H9 (cell line): ENCODE results near the gene KHSRP. TPM values are rescaled to one million over a fixed set of nuclear protein-coding genes. Genes with fewer than 3 reads are reported as not detected.
A peak's percentile ranks its signal among the peaks of the same experiment; 100 is the strongest.

ENCODE experiments used
- DNase-seq: peaks from one replicate; pipeline ENCODE4 v3.0.0-alpha.2; 2017
- H2AFZ ChIP-seq: one replicate; pipeline ENCODE4 v1.6.1; 2013; ENCODE audit warnings: mild to moderate bottlenecking, low read length, control low read depth, moderate library complexity
- H2AK5ac ChIP-seq: 2 replicates; pipeline ENCODE4 v1.6.1; 2013; ENCODE audit warnings: low read length, control low read depth, mixed read lengths; ENCODE audit not compliant: insufficient read length
- H2BK120ac ChIP-seq: one replicate; pipeline ENCODE4 v1.6.1; 2013; ENCODE audit warnings: low read depth, mild to moderate bottlenecking, low read length, control low read depth, inconsistent platforms; ENCODE audit not compliant: poor library complexity, severe bottlenecking
- H2BK12ac ChIP-seq: 2 replicates; pipeline ENCODE4 v1.6.1; 2013; ENCODE audit warnings: low read length, control low read depth, mixed read lengths, low read depth; ENCODE audit not compliant: insufficient read length
- H2BK15ac ChIP-seq: 2 replicates; pipeline ENCODE4 v1.6.1; 2013; ENCODE audit warnings: low read depth, low read length, control low read depth
- H2BK20ac ChIP-seq: one replicate; pipeline ENCODE4 v1.6.1; 2013; ENCODE audit warnings: low read depth, mild to moderate bottlenecking, low read length, control low read depth, inconsistent platforms; ENCODE audit not compliant: poor library complexity, severe bottlenecking
- H2BK5ac ChIP-seq: 2 replicates; pipeline ENCODE4 v1.6.1; 2013; ENCODE audit warnings: low read length, control low read depth, mixed read lengths; ENCODE audit not compliant: insufficient read length
- H3K14ac ChIP-seq: 2 replicates; pipeline ENCODE4 v1.6.1; 2013; ENCODE audit warnings: low read length, control low read depth; ENCODE audit not compliant: insufficient read depth
- H3K18ac ChIP-seq: 2 replicates; pipeline ENCODE4 v1.6.1; 2013; ENCODE audit warnings: low read depth, mild to moderate bottlenecking, mixed read lengths, low read length, control low read depth; ENCODE audit not compliant: insufficient read length
- H3K23ac ChIP-seq: 2 replicates; pipeline ENCODE4 v1.6.1; 2013; ENCODE audit warnings: low read length, control low read depth, mixed read lengths, low read depth; ENCODE audit not compliant: insufficient read length
- H3K23me2 ChIP-seq: 2 replicates; pipeline ENCODE4 v1.6.1; 2013; ENCODE audit warnings: low read depth, mild to moderate bottlenecking, mixed read lengths, low read length, control low read depth; ENCODE audit not compliant: insufficient read length, poor library complexity, severe bottlenecking
- H3K27ac ChIP-seq: 2 replicates; pipeline ENCODE4 v1.5.1; 2013; ENCODE audit warnings: low read length, control low read depth, mixed read lengths, low read depth; ENCODE audit not compliant: insufficient read length
- H3K27me3 ChIP-seq: 2 replicates; pipeline ENCODE4 v1.6.1; 2013; ENCODE audit warnings: low read length, control low read depth, inconsistent platforms; ENCODE audit not compliant: insufficient read depth
- H3K4ac ChIP-seq: 2 replicates; pipeline ENCODE4 v1.6.1; 2013; ENCODE audit warnings: low read depth, mild to moderate bottlenecking, control low read depth, inconsistent platforms, low read length, moderate library complexity
- H3K4me1 ChIP-seq: 2 replicates; pipeline ENCODE4 v1.6.1; 2013; ENCODE audit warnings: low read length, control low read depth, inconsistent platforms; ENCODE audit not compliant: insufficient read depth
- H3K4me2 ChIP-seq: 2 replicates; pipeline ENCODE4 v1.6.1; 2013; ENCODE audit warnings: low read length, control low read depth, mixed read lengths; ENCODE audit not compliant: insufficient read length, insufficient read depth
- H3K56ac ChIP-seq: 2 replicates; pipeline ENCODE4 v1.6.1; 2013; ENCODE audit warnings: low read depth, mild to moderate bottlenecking, mixed read lengths, low read length, control low read depth; ENCODE audit not compliant: insufficient read length
- H3K79me1 ChIP-seq: 2 replicates; pipeline ENCODE4 v1.6.1; 2013; ENCODE audit warnings: low read depth, mild to moderate bottlenecking, moderate library complexity, low read length, control low read depth, inconsistent platforms; ENCODE audit not compliant: insufficient read depth, poor library complexity, severe bottlenecking
- H3K79me2 ChIP-seq: 2 replicates; pipeline ENCODE4 v1.6.1; 2013; ENCODE audit warnings: low read length, control low read depth, inconsistent platforms; ENCODE audit not compliant: insufficient read depth
- H3K9ac ChIP-seq: 2 replicates; pipeline ENCODE4 v1.6.1; 2013; ENCODE audit warnings: low read length, control low read depth, mixed read lengths; ENCODE audit not compliant: insufficient read length; ENCODE audit errors: extremely low read depth
- H3K9me3 ChIP-seq: one replicate; pipeline ENCODE4 v1.6.1; 2013; ENCODE audit warnings: low read depth, low read length, inconsistent platforms; ENCODE audit not compliant: control insufficient read depth
- H3T11ph ChIP-seq: one replicate; pipeline ENCODE4 v1.6.1; 2013; ENCODE audit warnings: mild to moderate bottlenecking, low read length, control low read depth, inconsistent platforms
- H4K20me1 ChIP-seq: one replicate; pipeline ENCODE4 v1.6.1; 2013; ENCODE audit not compliant: control insufficient read depth, insufficient read length, insufficient read depth
- H4K5ac ChIP-seq: 2 replicates; pipeline ENCODE4 v1.6.1; 2013; ENCODE audit warnings: low read depth, mild to moderate bottlenecking, mixed read lengths, low read length, control low read depth; ENCODE audit not compliant: insufficient read length
- H4K8ac ChIP-seq: replicated peaks from 2 replicates; pipeline ENCODE4 v1.6.1; 2013; ENCODE audit warnings: low read length, control low read depth, mixed read lengths, low read depth; ENCODE audit not compliant: insufficient read length
- H4K91ac ChIP-seq: 2 replicates; pipeline ENCODE4 v1.6.1; 2013; ENCODE audit warnings: low read depth, mild to moderate bottlenecking, moderate library complexity, mixed read lengths, low read length, control low read depth; ENCODE audit not compliant: insufficient read length
- H3K27ac Mint-ChIP-seq, 3 experiments: 2 replicates in 2 of 3; 3 replicates in 1 of 3; pipeline ENCODE4 v1.8.0; 2020 to 2021; ENCODE audit warnings: mixed read lengths in 3 of 3, mild to moderate bottlenecking in 1 of 3, moderate library complexity in 1 of 3
- H3K27me3 Mint-ChIP-seq: 2 replicates; pipeline ENCODE4 v1.8.0; 2021; ENCODE audit warnings: low read depth, mild to moderate bottlenecking, moderate library complexity, mixed read lengths
- H3K36me3 Mint-ChIP-seq, 3 experiments: 2 replicates in 2 of 3; 3 replicates in 1 of 3; pipeline ENCODE4 v1.8.0; 2020 to 2021; ENCODE audit warnings: low read depth in 3 of 3, mixed read lengths in 3 of 3; ENCODE audit not compliant: insufficient read depth in 1 of 3
- H3K4me1 Mint-ChIP-seq, 2 experiments: 2 replicates each; pipeline ENCODE4 v1.8.0; 2020; ENCODE audit warnings: mixed read lengths in 2 of 2
- H3K4me3 Mint-ChIP-seq, 2 experiments: 2 replicates in 1 of 2; 3 replicates in 1 of 2; pipeline ENCODE4 v1.8.0; 2020 to 2021; ENCODE audit warnings: mild to moderate bottlenecking in 2 of 2, mixed read lengths in 2 of 2, moderate library complexity in 1 of 2
- H3K9me3 Mint-ChIP-seq, 2 experiments: 2 replicates in 1 of 2; 3 replicates in 1 of 2; pipeline ENCODE4 v1.8.0; 2020; ENCODE audit warnings: mild to moderate bottlenecking in 2 of 2, mixed read lengths in 2 of 2, moderate library complexity in 1 of 2
- WGBS: extraction: QIAGEN DNeasy Blood & Tissue Kit; methylation state at CpG from one replicate; pipeline ENCODE4 v1.1.7; 2013; ENCODE audit warnings: missing lambda C conversion rate, low lambda C conversion rate, mixed read lengths; ENCODE audit not compliant: insufficient read length; ENCODE audit errors: extremely low coverage; 5-methylcytosine and 5-hydroxymethylcytosine counted together
- total RNA-seq: library from RNA; stranded (reverse); gene quantifications from 2 replicates; pipeline ENCODE4 v1.2.1, GENCODE V29; 2021
- TF ChIP-seq, protein P1 (sequence below): fragments of 200-600 bp; sonication (generic); conservative IDR thresholded peaks from 3 replicates; pipeline ENCODE4 v1.8.0; 2021; ENCODE audit warnings: antibody characterized with exemption, mild to moderate bottlenecking

Gene KHSRP
- total RNA-seq, 1 experiment from 2014 or later = 602 TPM

GRCh38 chr19:6459262-6460098 lies 34.9 kb upstream of the KHSRP start, which contains the start of gene SLC25A23:
Gene SLC25A23 (minus strand): TSS chr19:6459792. CDS start chr19:6459628, 164 bp downstream.
- H4K91ac ChIP-seq = no peak within 1 kb of the TSS
- peaks cover 2% of the 10 kb centered on the region for H3K9me3 ChIP-seq
- no peak within 1 kb of the TSS for H3K23ac ChIP-seq
- no peak within 1 kb of the TSS; the same call in 1 of the 2 replicates for H3K14ac ChIP-seq
- H3K27me3 ChIP-seq = no peaks in the 10 kb centered on the region
- no peak within 1 kb of the TSS for H3T11ph ChIP-seq
- H3K4me2 ChIP-seq = peak within 1 kb of the TSS; percentile 76
- DNase-seq = peak; percentile 86
- WGBS = no CpG with 5 or more reads among the region's 70 CpGs
- no peak within 1 kb of the TSS for H2AK5ac ChIP-seq
- H3K27ac ChIP-seq = no peak within 1 kb of the TSS
- no peaks in the 10 kb centered on the region; the same call in 1 of the 2 replicates for H3K4me1 ChIP-seq
- no peak within 1 kb of the TSS for H4K8ac ChIP-seq
- Mint-ChIP-seq H3K36me3 (peaks cover 13 to 20% (median 16%) of the 10 kb centered on the region in 3 experiments), H3K4me3 (peak within 1 kb of the TSS; percentile 89 to 98), H3K9me3 (peaks cover 0 to 4% of the 10 kb centered on the region in 2 experiments; a peak in 2 of 5 replicates), H3K27me3 (peaks cover 12% of the 10 kb centered on the region), H3K27ac (peak within 1 kb of the TSS; percentile 90 to 98 (median 94); a peak in 5 of 7 replicates), H3K4me1 (peaks cover 11 to 16% of the 10 kb centered on the region in 2 experiments)
- TF ChIP-seq, protein P1, sequence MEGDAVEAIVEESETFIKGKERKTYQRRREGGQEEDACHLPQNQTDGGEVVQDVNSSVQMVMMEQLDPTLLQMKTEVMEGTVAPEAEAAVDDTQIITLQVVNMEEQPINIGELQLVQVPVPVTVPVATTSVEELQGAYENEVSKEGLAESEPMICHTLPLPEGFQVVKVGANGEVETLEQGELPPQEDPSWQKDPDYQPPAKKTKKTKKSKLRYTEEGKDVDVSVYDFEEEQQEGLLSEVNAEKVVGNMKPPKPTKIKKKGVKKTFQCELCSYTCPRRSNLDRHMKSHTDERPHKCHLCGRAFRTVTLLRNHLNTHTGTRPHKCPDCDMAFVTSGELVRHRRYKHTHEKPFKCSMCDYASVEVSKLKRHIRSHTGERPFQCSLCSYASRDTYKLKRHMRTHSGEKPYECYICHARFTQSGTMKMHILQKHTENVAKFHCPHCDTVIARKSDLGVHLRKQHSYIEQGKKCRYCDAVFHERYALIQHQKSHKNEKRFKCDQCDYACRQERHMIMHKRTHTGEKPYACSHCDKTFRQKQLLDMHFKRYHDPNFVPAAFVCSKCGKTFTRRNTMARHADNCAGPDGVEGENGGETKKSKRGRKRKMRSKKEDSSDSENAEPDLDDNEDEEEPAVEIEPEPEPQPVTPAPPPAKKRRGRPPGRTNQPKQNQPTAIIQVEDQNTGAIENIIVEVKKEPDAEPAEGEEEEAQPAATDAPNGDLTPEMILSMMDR = no peak
- no peaks in the 10 kb centered on the region for H3K79me2 ChIP-seq
- no peak within 1 kb of the TSS for H2BK20ac ChIP-seq
- H3K18ac ChIP-seq = no peak within 1 kb of the TSS
- H3K23me2 ChIP-seq = peaks cover 4% of the 10 kb centered on the region
- no peak within 1 kb of the TSS for H2AFZ ChIP-seq
- no peaks in the 10 kb centered on the region for H4K20me1 ChIP-seq
- H2BK120ac ChIP-seq = no peak within 1 kb of the TSS
- no peaks in the 10 kb centered on the region for H3K79me1 ChIP-seq
- H3K9ac ChIP-seq = no peak within 1 kb of the TSS
- no peak within 1 kb of the TSS for H2BK5ac ChIP-seq
- no peak within 1 kb of the TSS for H3K4ac ChIP-seq
- H3K56ac ChIP-seq = no peak within 1 kb of the TSS
- no peak within 1 kb of the TSS for H2BK15ac ChIP-seq
- no peak within 1 kb of the TSS for H2BK12ac ChIP-seq
- no peak within 1 kb of the TSS for H4K5ac ChIP-seq
